Uterus (tissue), 4 donors: ENCODE measurements around the gene VARS2. TPM values are rescaled to one million over a fixed set of nuclear protein-coding genes. Genes with fewer than 3 reads are reported as not detected.

Experiments
- DNase-seq, 2 donors: peaks; one replicate each; pipeline ENCODE4 v3.0.0-alpha.2; 2019 to 2020
- H3K27ac ChIP-seq, 2 donors: fragments of 200-600 bp; sonication (generic); 1 replicate in 1 of 2; 2 replicates in 1 of 2; pipeline ENCODE4 v1.5.1; 2016 to 2018
- H3K27me3 ChIP-seq, 2 donors: fragments of 200-600 bp; sonication (generic); one replicate each; pipeline ENCODE4 v1.5.1; 2018 to 2019; ENCODE audit warnings: control low read depth in 1 of 2
- H3K36me3 ChIP-seq, 2 donors: fragments of 200-600 bp; sonication (generic); one replicate each; pipeline ENCODE4 v1.5.1; 2019; ENCODE audit warnings: control low read depth in 1 of 2
- H3K4me1 ChIP-seq, 2 donors: fragments of 200-600 bp; sonication (generic); one replicate each; pipeline ENCODE4 v1.5.1; 2018 to 2019; ENCODE audit warnings: control low read depth in 1 of 2
- H3K4me3 ChIP-seq, 2 donors: fragments of 200-600 bp; sonication (generic); 1 replicate in 1 of 2; 2 replicates in 1 of 2; pipeline ENCODE4 v1.5.1; 2018 to 2019; ENCODE audit warnings: mild to moderate bottlenecking in 1 of 2
- H3K9me3 ChIP-seq, 2 donors: fragments of 200-600 bp; sonication (generic); one replicate each; pipeline ENCODE4 v1.5.1; 2019; ENCODE audit warnings: control low read depth in 1 of 2
- POLR2A ChIP-seq, 2 donors: fragments of 450-650 bp; IDR thresholded peaks; one replicate each; pipeline ENCODE4 v1.6.1; 2016; ENCODE audit warnings: antibody characterized with exemption in 2 of 2, mild to moderate bottlenecking in 1 of 2, moderate library complexity in 1 of 2
- intact Hi-C: fragments of 100-400 bp; cut with DNase I; formaldehyde crosslinking; loops from one replicate; pipeline ENCODE4 v1.15.1; 2023; ENCODE audit warnings: low total_unique reads
- total RNA-seq, 4 donors: library from RNA; depleted of rRNA in 3 of 4; stranded (reverse); fragments of >200 nt in 3 of 4; gene quantifications; one replicate each; pipeline versions ENCODE4 v1.1.0 to v1.2.4, GENCODE V29; 2014 to 2023
- TF ChIP-seq, protein P1 (sequence below), 4 experiments: fragments of 200-600 bp in 2 of 4; fragments of 450-650 bp in 2 of 4; sonication (generic) in 2 of 4; IDR thresholded peaks; one replicate each; pipeline ENCODE4 v1.5.1; 2016 to 2019; ENCODE audit warnings: antibody characterized with exemption in 4 of 4, mild to moderate bottlenecking in 2 of 4, moderate library complexity in 1 of 4
- donor health status: DM: yes; HTN: yes; CAD: no.

Gene VARS2
- total RNA-seq, 4 donors from 2014 or later = 12.6 to 34.2 (median 22.4) TPM

- no peak for TF ChIP-seq POLR2A (IDR thresholded peaks at IDR 0.05)
- TF ChIP-seq, protein P1, sequence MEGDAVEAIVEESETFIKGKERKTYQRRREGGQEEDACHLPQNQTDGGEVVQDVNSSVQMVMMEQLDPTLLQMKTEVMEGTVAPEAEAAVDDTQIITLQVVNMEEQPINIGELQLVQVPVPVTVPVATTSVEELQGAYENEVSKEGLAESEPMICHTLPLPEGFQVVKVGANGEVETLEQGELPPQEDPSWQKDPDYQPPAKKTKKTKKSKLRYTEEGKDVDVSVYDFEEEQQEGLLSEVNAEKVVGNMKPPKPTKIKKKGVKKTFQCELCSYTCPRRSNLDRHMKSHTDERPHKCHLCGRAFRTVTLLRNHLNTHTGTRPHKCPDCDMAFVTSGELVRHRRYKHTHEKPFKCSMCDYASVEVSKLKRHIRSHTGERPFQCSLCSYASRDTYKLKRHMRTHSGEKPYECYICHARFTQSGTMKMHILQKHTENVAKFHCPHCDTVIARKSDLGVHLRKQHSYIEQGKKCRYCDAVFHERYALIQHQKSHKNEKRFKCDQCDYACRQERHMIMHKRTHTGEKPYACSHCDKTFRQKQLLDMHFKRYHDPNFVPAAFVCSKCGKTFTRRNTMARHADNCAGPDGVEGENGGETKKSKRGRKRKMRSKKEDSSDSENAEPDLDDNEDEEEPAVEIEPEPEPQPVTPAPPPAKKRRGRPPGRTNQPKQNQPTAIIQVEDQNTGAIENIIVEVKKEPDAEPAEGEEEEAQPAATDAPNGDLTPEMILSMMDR (IDR thresholded peaks at IDR 0.05) = no peak
- no peaks in the 10 kb centered on the region for H3K9me3 ChIP-seq
- intact Hi-C loops = loop anchor here (10.0 kb wide), 1 partner anchor 215 kb away; the partner anchor contains the start of gene DHX16
- no peak for DNase-seq
- no peak overlapping the region for H3K27ac ChIP-seq
- H3K4me1 ChIP-seq = peaks cover 0 to 8% of the 10 kb centered on the region in 2 donors
- no peaks in the 10 kb centered on the region for H3K36me3 ChIP-seq
- no peak overlapping the region for H3K4me3 ChIP-seq
- no peaks in the 10 kb centered on the region for H3K27me3 ChIP-seq
Measured at GRCh38 chr6:30889496-30889885, 24.5 kb upstream of the VARS2 start.

GRCh38 chr6:30889921-30890645, 24.0 kb upstream of the VARS2 start:
- no peaks in the 10 kb centered on the region for H3K9me3 ChIP-seq
- H3K4me3 ChIP-seq = no peak overlapping the region
- intact Hi-C loops = loop anchor here (10.0 kb wide), 1 partner anchor 215 kb away; the partner anchor contains the start of gene DHX16
- DNase-seq = peak in 1 of 2 donors; percentile 12
- peaks cover 0 to 6% of the 10 kb centered on the region in 2 donors for H3K4me1 ChIP-seq
- no peaks in the 10 kb centered on the region for H3K27me3 ChIP-seq
- no peak overlapping the region for H3K27ac ChIP-seq
- H3K36me3 ChIP-seq = no peaks in the 10 kb centered on the region
- no peak for TF ChIP-seq POLR2A (IDR thresholded peaks at IDR 0.05)
- TF ChIP-seq, protein P1 (IDR thresholded peaks at IDR 0.05) = no peak

GRCh38 chr6:30890646-30891449, 23.2 kb upstream of the VARS2 start:
- no peaks in the 10 kb centered on the region for H3K36me3 ChIP-seq
- TF ChIP-seq POLR2A (IDR thresholded peaks at IDR 0.05) = no peak
- TF ChIP-seq, protein P1 (IDR thresholded peaks at IDR 0.05) = no peak
- no peak overlapping the region for H3K27ac ChIP-seq
- no peaks in the 10 kb centered on the region for H3K4me1 ChIP-seq
- intact Hi-C loops = no loop called here
- no peaks in the 10 kb centered on the region for H3K9me3 ChIP-seq
- no peaks in the 10 kb centered on the region for H3K27me3 ChIP-seq
- H3K4me3 ChIP-seq = no peak overlapping the region
- peak; percentile 7 to 11 for DNase-seq

- Histone ChIP-seq H3K27ac (no peak overlapping the region), H3K27me3 (no peaks in the 10 kb centered on the region), H3K9me3 (no peaks in the 10 kb centered on the region), H3K4me1 (no peaks in the 10 kb centered on the region), H3K4me3 (no peak overlapping the region), H3K36me3 (no peaks in the 10 kb centered on the region)
- DNase-seq = no peak
- TF ChIP-seq POLR2A (IDR thresholded peaks at IDR 0.05) = no peak
- TF ChIP-seq, protein P1 (IDR thresholded peaks at IDR 0.05) = no peak
- intact Hi-C loops = no loop called here
Measured at GRCh38 chr6:30891450-30891723, 22.7 kb upstream of the VARS2 start.
